Left hindlimb (tissue), 1 donor: ENCODE measurements around the gene EMID1.

ENCODE experiments used
- DNase-seq: peaks from one replicate; pipeline ENCODE4 v3.0.0-alpha.2; 2018

EMID1 gene

GRCh38 chr22:29195118-29195963 is 10.4 kb upstream of the EMID1 start:
- DNase-seq = no peak

GRCh38 chr22:29195964-29196666 is 9.6 kb upstream of the EMID1 start:
- no peak for DNase-seq

DNA sequence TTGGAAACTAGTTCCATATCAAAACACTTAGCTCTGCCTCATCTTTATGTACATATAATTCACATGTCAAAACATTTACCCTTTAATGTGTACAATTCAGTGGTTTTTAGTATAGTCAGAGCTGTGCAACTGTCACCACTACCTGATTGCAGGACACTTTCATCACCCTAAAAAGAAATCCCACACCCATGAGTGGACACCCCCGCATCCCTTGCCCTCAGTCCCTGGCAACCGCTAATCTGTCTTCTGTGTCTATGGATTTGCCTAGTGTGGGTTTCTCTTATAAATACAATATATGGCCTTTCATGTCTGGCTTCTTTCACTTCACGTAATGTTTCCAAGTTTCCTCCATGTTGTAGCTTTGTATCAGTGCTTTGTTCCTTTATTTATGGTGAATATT is 8.6 kb upstream of the EMID1 start:
- no peak for DNase-seq

DNA sequence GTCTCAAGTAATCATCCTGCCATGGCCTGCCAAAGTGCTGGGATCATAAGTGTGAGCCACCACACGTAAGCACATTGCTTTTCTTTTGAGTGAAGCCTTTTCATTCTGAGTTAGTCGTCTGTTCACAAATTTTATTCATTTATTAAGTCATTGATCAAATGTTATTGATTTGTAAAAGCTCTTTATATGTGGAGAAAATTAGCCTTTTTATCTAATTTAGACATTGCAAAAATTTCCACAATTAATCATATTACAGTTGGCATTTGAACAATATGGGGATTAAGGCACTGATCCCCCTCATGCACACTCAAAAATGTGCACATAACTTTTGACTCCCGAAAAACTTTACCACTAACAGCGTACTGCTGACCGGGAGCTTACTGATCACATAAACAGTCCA is 7.5 kb upstream of the EMID1 start:
- DNase-seq = no peak

- no peak for DNase-seq
These were observed 5.8 kb upstream of the EMID1 start for GRCh38 chr22:29199702-29200400.

GRCh38 chr22:29200901-29201300 is 4.8 kb upstream of the EMID1 start:
- DNase-seq = no peak

DNA sequence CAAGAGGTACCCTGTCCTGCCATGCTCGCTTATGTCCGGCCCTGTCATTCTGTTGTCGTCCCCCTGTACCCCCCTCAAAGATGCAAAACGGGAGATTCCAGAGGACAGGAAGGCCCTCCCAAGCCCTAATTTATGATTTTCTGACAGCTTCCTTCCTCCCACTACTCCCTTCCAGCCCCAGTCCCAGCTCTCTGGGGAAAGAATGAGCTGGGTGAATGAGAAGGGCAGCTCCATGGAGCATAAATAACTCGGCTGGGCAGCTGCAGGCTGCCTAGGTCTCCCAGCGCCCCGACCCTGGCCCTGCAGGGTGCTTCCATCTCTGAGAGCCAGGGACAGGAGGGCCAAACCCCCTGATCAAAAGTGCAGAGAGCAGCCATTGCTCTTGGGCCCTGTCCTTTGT is 3.9 kb upstream of the EMID1 start:
- DNase-seq = no peak

GRCh38 chr22:29202212-29203192 is 3.2 kb upstream of the EMID1 start:
- DNase-seq = peak; percentile 78

GRCh38 chr22:29203488-29204454 is 1.9 kb upstream of the EMID1 start:
- DNase-seq = no peak

GRCh38 chr22:29204455-29205183 is 1.1 kb upstream of the EMID1 start:
- DNase-seq = no peak

- DNase-seq = no peak
These were observed 473 bp upstream of the EMID1 start for GRCh38 chr22:29205252-29205593.

DNA sequence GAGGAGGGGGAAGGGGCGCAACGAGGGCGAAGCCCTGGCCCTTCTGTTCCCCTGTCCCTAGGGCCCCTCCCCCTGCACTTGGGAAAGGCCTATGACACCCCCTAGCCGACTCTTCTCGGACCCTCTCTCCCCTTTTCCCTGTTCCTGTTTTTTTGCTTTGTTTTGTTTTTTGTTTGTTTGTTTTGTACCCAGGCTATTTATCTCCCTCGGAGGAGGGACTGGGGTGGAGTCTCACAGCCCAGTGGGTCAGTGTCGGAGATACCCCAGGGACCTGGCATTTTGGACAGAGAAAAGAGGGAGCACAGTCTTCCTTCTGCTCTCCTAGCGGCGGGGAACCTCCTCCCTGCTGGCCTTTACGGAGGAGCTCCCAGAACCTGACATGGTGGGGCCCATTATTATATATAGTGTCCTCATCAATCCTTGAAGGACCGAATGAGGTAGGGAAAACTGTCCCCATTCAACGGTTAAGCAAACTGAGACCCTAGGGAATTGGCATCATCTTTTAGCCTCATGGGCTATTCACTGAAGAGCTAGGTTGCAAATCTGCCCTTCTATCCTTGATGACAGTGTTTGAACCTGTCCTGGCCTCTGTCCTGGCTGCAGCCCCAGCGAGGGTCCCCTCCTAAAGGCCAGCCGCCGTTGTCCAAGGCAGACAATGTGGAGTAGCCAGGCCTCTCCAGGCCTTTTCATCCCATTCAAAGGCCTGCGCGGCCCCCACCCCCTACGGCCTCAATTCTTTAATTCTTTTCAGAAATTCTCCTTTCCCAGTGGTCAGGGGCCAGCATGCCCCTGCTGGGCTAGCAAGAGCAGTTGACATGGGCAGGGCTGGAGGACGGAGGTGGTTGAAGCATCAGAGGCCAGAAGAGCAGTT is 911 bp downstream of the EMID1 start:
- no peak for DNase-seq

- DNase-seq = no peak
These were observed 1.5 kb downstream of the EMID1 start for GRCh38 chr22:29207243-29207550.

- DNase-seq = no peak
These were observed 2.1 kb downstream of the EMID1 start for GRCh38 chr22:29207562-29208501.

DNA sequence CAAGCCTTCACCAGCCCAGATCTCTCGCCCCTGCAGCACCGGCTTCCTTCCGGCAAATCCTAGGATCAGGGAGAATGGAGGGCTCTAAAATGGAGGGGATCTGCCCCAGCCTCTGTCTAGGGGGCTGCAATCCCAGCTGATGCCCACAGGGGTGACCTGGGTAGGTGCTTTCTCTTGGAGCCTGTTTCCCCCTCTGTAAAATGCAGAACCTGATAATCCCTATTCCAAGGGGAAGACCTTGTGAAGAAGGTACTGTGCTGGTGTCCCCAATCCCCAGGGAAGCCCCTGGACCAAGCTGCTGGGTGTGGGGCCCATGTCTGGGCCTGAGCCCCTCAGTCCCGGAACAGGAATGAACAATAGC is 2.8 kb downstream of the EMID1 start:
- no peak for DNase-seq

DNA sequence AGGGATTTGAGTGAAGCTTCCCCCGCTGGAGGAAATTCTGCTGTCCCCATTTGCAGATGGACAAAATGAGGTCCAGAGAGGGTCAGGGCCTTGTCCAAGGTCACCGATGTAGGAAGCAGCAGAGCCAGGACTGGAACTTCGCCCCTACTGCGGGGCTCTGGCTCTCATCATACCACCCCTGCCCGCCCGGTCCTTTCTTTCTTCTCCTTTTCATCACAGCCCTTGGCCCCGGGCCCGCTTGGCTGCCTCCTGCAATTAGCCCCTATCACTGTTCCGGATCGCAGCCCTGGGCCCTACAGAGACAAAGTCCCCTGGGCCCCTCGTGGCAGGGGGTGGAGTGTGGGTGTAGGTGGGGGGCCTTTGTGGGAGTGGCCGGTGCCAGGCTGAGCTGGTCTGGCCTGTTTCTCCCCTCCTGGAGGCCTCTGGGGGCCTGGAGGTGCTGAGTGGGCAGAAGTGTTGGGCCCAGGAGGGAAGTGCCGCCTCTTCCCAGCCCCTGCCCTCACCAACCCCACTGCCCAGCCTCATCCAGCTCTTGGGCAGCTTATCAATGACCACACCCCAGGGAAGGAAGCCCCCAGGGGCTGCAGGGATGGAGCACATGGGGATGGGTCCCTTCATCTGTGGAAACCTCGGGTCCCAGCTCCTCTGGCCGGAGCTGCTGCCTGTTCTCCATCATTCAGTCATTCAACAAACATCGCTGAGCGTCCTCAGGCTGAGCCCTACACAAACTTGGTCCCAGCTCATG is 3.4 kb downstream of the EMID1 start:
- DNase-seq = no peak

- no peak for DNase-seq
These were observed 3.9 kb downstream of the EMID1 start for GRCh38 chr22:29209624-29209929.

GRCh38 chr22:29211066-29211465 is 5.4 kb downstream of the EMID1 start:
- no peak for DNase-seq
